CD14-positive monocyte (primary cell): ENCODE data around the gene LRRC4C. TPM values are rescaled to one million over a fixed set of nuclear protein-coding genes. Genes with fewer than 3 reads are reported as not detected.

Experiments
- DNase-seq, 3 donors: peaks; one replicate each; pipeline ENCODE4 v3.0.0-alpha.2; 2011 to 2022
- H2AFZ ChIP-seq: 2 replicates; pipeline ENCODE4 v1.6.0; 2012; ENCODE audit warnings: mild to moderate bottlenecking, low read depth, low read length, inconsistent platforms; ENCODE audit not compliant: insufficient read depth, poor library complexity, severe bottlenecking
- H3K27ac ChIP-seq, 2 donors: 1 replicate in 1 of 2; 2 replicates in 1 of 2; pipeline ENCODE4 v1.5.1; 2012 to 2013; ENCODE audit warnings: low read length in 2 of 2, control low read depth in 1 of 2, inconsistent platforms in 1 of 2, low read depth in 1 of 2, mild to moderate bottlenecking in 1 of 2
- H3K27me3 ChIP-seq, 2 donors: one replicate each; pipeline versions ENCODE4 v1.6.0 to v1.6.1; 2011 to 2013; ENCODE audit warnings: low read length in 2 of 2; ENCODE audit not compliant: control insufficient read depth in 2 of 2, insufficient read depth in 2 of 2
- H3K36me3 ChIP-seq, 2 donors: replicated peaks in 1 of 2; 1 replicate in 1 of 2; 2 replicates in 1 of 2; pipeline versions ENCODE4 v1.5.1 to v1.6.1; 2012 to 2013; ENCODE audit warnings: low read length in 2 of 2, control low read depth in 1 of 2, inconsistent platforms in 1 of 2, mild to moderate bottlenecking in 1 of 2; ENCODE audit not compliant: insufficient read depth in 2 of 2, control insufficient read depth in 1 of 2
- H3K4me1 ChIP-seq, 2 donors: 1 replicate in 1 of 2; 2 replicates in 1 of 2; pipeline versions ENCODE4 v1.5.1 to v1.6.1; 2012 to 2013; ENCODE audit warnings: low read length in 2 of 2, control low read depth in 1 of 2, inconsistent platforms in 1 of 2, mild to moderate bottlenecking in 1 of 2, moderate library complexity in 1 of 2; ENCODE audit not compliant: insufficient read depth in 2 of 2, control insufficient read depth in 1 of 2
- H3K4me2 ChIP-seq: replicated peaks from 2 replicates; pipeline ENCODE3; 2012; ENCODE audit warnings: low read length, moderate library complexity, mild to moderate bottlenecking; ENCODE audit not compliant: poor library complexity, severe bottlenecking; ENCODE audit errors: extremely low read depth
- H3K4me3 ChIP-seq, 3 experiments: fragments of 200-600 bp in 1 of 3; sonication (generic) in 1 of 3; replicated peaks in 1 of 3; 1 replicate in 2 of 3; 2 replicates in 1 of 3; pipeline ENCODE4 v1.5.1; 2011 to 2013; ENCODE audit warnings: low read length in 3 of 3, mild to moderate bottlenecking in 3 of 3, control low read depth in 2 of 3, low read depth in 2 of 3, inconsistent platforms in 1 of 3, moderate library complexity in 1 of 3
- H3K79me2 ChIP-seq: 2 replicates; pipeline ENCODE4 v1.6.0; 2012; ENCODE audit warnings: mild to moderate bottlenecking, control low read depth, inconsistent platforms, low read length, moderate library complexity; ENCODE audit not compliant: insufficient read depth
- H3K9ac ChIP-seq: 2 replicates; pipeline ENCODE4 v1.6.0; 2017; ENCODE audit warnings: low read length, mild to moderate bottlenecking; ENCODE audit not compliant: insufficient read depth, poor library complexity, severe bottlenecking
- H3K9me3 ChIP-seq, 2 donors: replicated peaks in 1 of 2; 1 replicate in 1 of 2; 2 replicates in 1 of 2; pipeline versions ENCODE4 v1.5.1 to v1.6.1; 2012 to 2013; ENCODE audit warnings: low read length in 2 of 2, control low read depth in 1 of 2; ENCODE audit not compliant: control insufficient read depth in 1 of 2, insufficient read depth in 1 of 2
- H4K20me1 ChIP-seq: 2 replicates; pipeline ENCODE4 v1.6.0; 2012; ENCODE audit warnings: mild to moderate bottlenecking, low read length, control low read depth, moderate library complexity; ENCODE audit not compliant: insufficient read depth
- H3K27ac Mint-ChIP-seq, 7 donors: one replicate each; pipeline ENCODE4 v1.8.0; 2020; ENCODE audit warnings: mild to moderate bottlenecking in 7 of 7, mixed read lengths in 7 of 7, moderate library complexity in 6 of 7, inconsistent platforms in 2 of 7
- H3K27me3 Mint-ChIP-seq, 3 donors: one replicate each; pipeline ENCODE4 v1.8.0; 2021 to 2022; ENCODE audit warnings: low read depth in 3 of 3, mild to moderate bottlenecking in 3 of 3, mixed read lengths in 3 of 3, moderate library complexity in 3 of 3, inconsistent platforms in 1 of 3
- H3K36me3 Mint-ChIP-seq, 2 donors: one replicate each; pipeline ENCODE4 v1.8.0; 2020; ENCODE audit warnings: mixed read lengths in 2 of 2, inconsistent platforms in 1 of 2, mild to moderate bottlenecking in 1 of 2
- H3K4me1 Mint-ChIP-seq: one replicate; pipeline ENCODE4 v1.8.0; 2020; ENCODE audit warnings: mild to moderate bottlenecking, mixed read lengths
- H3K4me3 Mint-ChIP-seq, 2 donors: one replicate each; pipeline ENCODE4 v1.8.0; 2020; ENCODE audit warnings: mild to moderate bottlenecking in 2 of 2, mixed read lengths in 2 of 2, moderate library complexity in 1 of 2
- H3K9me3 Mint-ChIP-seq, 7 donors: one replicate each; pipeline ENCODE4 v1.8.0; 2020 to 2022; ENCODE audit warnings: mixed read lengths in 7 of 7, mild to moderate bottlenecking in 6 of 7, moderate library complexity in 6 of 7, inconsistent platforms in 2 of 7
- CTCF ChIP-seq: fragments of 200-600 bp; IDR thresholded peaks from one replicate; pipeline ENCODE4 v1.8.0; 2022; ENCODE audit warnings: antibody characterized with exemption, mild to moderate bottlenecking
- WGBS: methylation state at CpG from one replicate; pipeline ENCODE4 v1.1.5; 2013; ENCODE audit warnings: missing lambda C conversion rate; ENCODE audit not compliant: insufficient coverage; 5-methylcytosine and 5-hydroxymethylcytosine counted together
- intact Hi-C, 2 donors: fragments of 100-400 bp; cut with micrococcal nuclease; formaldehyde crosslinking; loops; one replicate each; pipeline versions ENCODE4 v1.15.0 to v1.15.1; 2023
- polyA plus RNA-seq, 3 donors: library from polyadenylated mRNA; depleted of rRNA in 1 of 3; unstranded in 2 of 3; stranded (reverse) in 1 of 3; fragments of 300-500 nt in 2 of 3; fragments of >200 nt in 1 of 3; fragmentation: Illumina TruSeq in 2 of 3; gene quantifications; 1 replicate in 2 of 3; 2 replicates in 1 of 3; pipeline ENCODE4 v1.2.3, GENCODE V29; 2012 to 2021

Gene LRRC4C
- polyA plus RNA-seq, 3 donors, result not detected

GRCh38 chr11:41320238-41320637 lies 139.2 kb downstream of the LRRC4C start:
- no peak overlapping the region for H3K4me2 ChIP-seq
- H3K4me3 Mint-ChIP-seq, result no peak overlapping the region
- H4K20me1 ChIP-seq, result no peaks in the 10 kb centered on the region
- H2AFZ ChIP-seq, result no peak overlapping the region
- no peak for TF ChIP-seq CTCF
- no peak for DNase-seq
- H3K4me1 ChIP-seq, result no peaks in the 10 kb centered on the region
- no peaks in the 10 kb centered on the region for H3K4me1 Mint-ChIP-seq
- no CpG with 5 or more reads among the region's 3 CpGs for WGBS
- H3K9me3 ChIP-seq, result no peaks in the 10 kb centered on the region
- H3K9ac ChIP-seq, result no peak overlapping the region
- H3K27me3 ChIP-seq, result no peaks in the 10 kb centered on the region
- H3K79me2 ChIP-seq, result no peaks in the 10 kb centered on the region
- H3K4me3 ChIP-seq, result no peak overlapping the region
- H3K27me3 Mint-ChIP-seq, result no peaks in the 10 kb centered on the region
- no peak overlapping the region for H3K27ac Mint-ChIP-seq
- no peaks in the 10 kb centered on the region for H3K36me3 Mint-ChIP-seq
- peaks cover 0 to 5% (median 0%) of the 10 kb centered on the region in 7 donors for H3K9me3 Mint-ChIP-seq
- H3K36me3 ChIP-seq, result no peaks in the 10 kb centered on the region
- no peak overlapping the region for H3K27ac ChIP-seq
- intact Hi-C loops, result no loop called here

GRCh38 chr11:41319434-41319833 lies 140.0 kb downstream of the LRRC4C start:
- Histone ChIP-seq H3K36me3 (no peaks in the 10 kb centered on the region), H3K79me2 (no peaks in the 10 kb centered on the region), H3K4me1 (no peaks in the 10 kb centered on the region), H3K27me3 (no peaks in the 10 kb centered on the region), H3K4me3 (no peak overlapping the region), H3K9ac (no peak overlapping the region), H2AFZ (no peak overlapping the region), H3K9me3 (no peaks in the 10 kb centered on the region), H3K27ac (no peak overlapping the region), H3K4me2 (no peak overlapping the region), H4K20me1 (no peaks in the 10 kb centered on the region)
- intact Hi-C loops, result no loop called here
- Mint-ChIP-seq H3K9me3 (peaks cover 0 to 7% (median 0%) of the 10 kb centered on the region in 7 donors), H3K4me1 (no peaks in the 10 kb centered on the region), H3K4me3 (no peak overlapping the region), H3K36me3 (no peaks in the 10 kb centered on the region), H3K27me3 (no peaks in the 10 kb centered on the region), H3K27ac (no peak overlapping the region)
- TF ChIP-seq CTCF, result no peak
- DNase-seq, result no peak
- no CpG with 5 or more reads among the region's 2 CpGs for WGBS
